Measurements from ENCODE around the gene CCDC70. TPM values are rescaled to one million over a fixed set of nuclear protein-coding genes. Genes with fewer than 3 reads are reported as not detected.

The CCDC70 gene
- polyA plus RNA-seq, 1 donor from 2014 or later, result not detected

GRCh38 chr13:51822106-51822815 is 39.5 kb upstream of the CCDC70 start:
- Histone ChIP-seq H2AFZ (ENCODE audit: low read depth, low read length) (no peak overlapping the region), H3K9me2 (ENCODE audit: insufficient read depth, low read length) (no peaks in the 10 kb centered on the region), H4K20me1 (ENCODE audit: insufficient read depth) (no peaks in the 10 kb centered on the region), H3K27ac (ENCODE audit: low read length) (no peak overlapping the region), H3K4me3 (ENCODE audit: low read length) (no peak overlapping the region), H3K9ac (ENCODE audit: low read length) (no peak overlapping the region), H3K79me2 (replicated peaks; ENCODE audit: insufficient read depth, low read length) (no peaks in the 10 kb centered on the region), H3K36me3 (ENCODE audit: insufficient read depth, low read length) (no peaks in the 10 kb centered on the region), H3K4me2 (ENCODE audit: low read length) (no peak overlapping the region), H3K27me3 (ENCODE audit: insufficient read depth, low read depth, low read length) (no peaks in the 10 kb centered on the region), H3K9me3 (ENCODE audit: low read length) (no peaks in the 10 kb centered on the region), H3F3A (ENCODE audit: insufficient read depth, low read length, poor library complexity, severe bottlenecking) (no peaks in the 10 kb centered on the region)
- TF ChIP-seq POLR2AphosphoS5 (IDR thresholded peaks at IDR 0.05) (no peak), TAF1 (IDR thresholded peaks at IDR 0.05; ENCODE audit: low read depth) (no peak), RAD21 (conservative IDR thresholded peaks at IDR 0.05) (no peak), CTCF (IDR thresholded peaks at IDR 0.05; ENCODE audit: poor library complexity, severe bottlenecking) (no peak), MXI1 (conservative IDR thresholded peaks at IDR 0.05; ENCODE audit: poor library complexity, severe bottlenecking) (no peak), REST (IDR thresholded peaks at IDR 0.05; ENCODE audit: borderline replicate concordance) (no peak), EZH2 (IDR thresholded peaks at IDR 0.05; ENCODE audit: borderline replicate concordance, insufficient read depth, low read length, poor library complexity, severe bottlenecking) (no peak), SMC3 (conservative IDR thresholded peaks at IDR 0.05; ENCODE audit: poor library complexity) (no peak), EP300 (conservative IDR thresholded peaks at IDR 0.05; ENCODE audit: poor library complexity, severe bottlenecking) (no peak)

- H3F3A ChIP-seq (ENCODE audit: insufficient read depth, low read length, poor library complexity, severe bottlenecking), result no peaks in the 10 kb centered on the region
- H3K9me3 ChIP-seq (ENCODE audit: low read length), result no peaks in the 10 kb centered on the region
- H3K79me2 ChIP-seq (replicated peaks; ENCODE audit: insufficient read depth, low read length), result no peaks in the 10 kb centered on the region
- TF ChIP-seq CTCF (IDR thresholded peaks at IDR 0.05; ENCODE audit: poor library complexity, severe bottlenecking) (no peak), REST (IDR thresholded peaks at IDR 0.05; ENCODE audit: borderline replicate concordance) (no peak), EZH2 (IDR thresholded peaks at IDR 0.05; ENCODE audit: borderline replicate concordance, insufficient read depth, low read length, poor library complexity, severe bottlenecking) (no peak), SMC3 (conservative IDR thresholded peaks at IDR 0.05; ENCODE audit: poor library complexity) (no peak), POLR2AphosphoS5 (IDR thresholded peaks at IDR 0.05) (no peak), EP300 (conservative IDR thresholded peaks at IDR 0.05; ENCODE audit: poor library complexity, severe bottlenecking) (no peak), TAF1 (IDR thresholded peaks at IDR 0.05; ENCODE audit: low read depth) (no peak), RAD21 (conservative IDR thresholded peaks at IDR 0.05) (no peak), MXI1 (conservative IDR thresholded peaks at IDR 0.05; ENCODE audit: poor library complexity, severe bottlenecking) (no peak)
- no peaks in the 10 kb centered on the region for H3K36me3 ChIP-seq (ENCODE audit: insufficient read depth, low read length)
- H3K27me3 ChIP-seq (ENCODE audit: insufficient read depth, low read depth, low read length), result no peaks in the 10 kb centered on the region
- no peak overlapping the region for H3K4me2 ChIP-seq (ENCODE audit: low read length)
- H3K9ac ChIP-seq (ENCODE audit: low read length), result no peak overlapping the region
- no peaks in the 10 kb centered on the region for H3K9me2 ChIP-seq (ENCODE audit: insufficient read depth, low read length)
- no peak overlapping the region for H3K27ac ChIP-seq (ENCODE audit: low read length)
- no peaks in the 10 kb centered on the region for H4K20me1 ChIP-seq (ENCODE audit: insufficient read depth)
- no peak overlapping the region for H3K4me3 ChIP-seq (ENCODE audit: low read length)
- no peak overlapping the region for H2AFZ ChIP-seq (ENCODE audit: low read depth, low read length)
Observed at GRCh38 chr13:51823359-51823758, 38.4 kb upstream of the CCDC70 start.

Data from neural cell (in vitro differentiated cells).